ENCODE measurements around the gene CBX7. TPM values are rescaled to one million over a fixed set of nuclear protein-coding genes. Genes with fewer than 3 reads are reported as not detected.
A peak's percentile ranks its signal among the peaks of the same experiment; 100 is the strongest.

The CBX7 gene
- polyA plus RNA-seq, 1 experiment: 2.2 TPM

GRCh38 chr22:39123751-39124581, 28.5 kb downstream of the CBX7 start:
- Histone ChIP-seq H3K27ac (ENCODE audit: low read depth, low read length) (no peak overlapping the region), H3K27me3 (ENCODE audit: control insufficient read depth, insufficient read depth, low read length) (peaks cover 14% of the 10 kb centered on the region), H3K4me3 (ENCODE audit: low read depth, low read length) (no peak overlapping the region), H3K9me3 (ENCODE audit: control insufficient read depth, insufficient read depth, low read length) (no peaks in the 10 kb centered on the region)
- POLR2A ChIA-PET: no interaction called here
- no peak for TF ChIP-seq CTCF (IDR thresholded peaks at IDR 0.05; ENCODE audit: low read depth, low read length)
- DNase-seq (ENCODE audit: low read depth, low spot score): no peak
- CTCF ChIA-PET: interaction anchor here (1.0 kb wide), 1 partner anchor 254 kb away, joined by 3 read pairs; no protein-coding TSS in a partner anchor

- ChIA-PET POLR2A (no interaction called here), CTCF (interaction anchor here (0.6 to 0.7 kb wide), 2 partner anchors 179 to 429 kb away, joined by 3 to 4 read pairs; no protein-coding TSS in a partner anchor)
- H3K27me3 ChIP-seq (ENCODE audit: control insufficient read depth, insufficient read depth, low read length): peaks cover 15% of the 10 kb centered on the region
- H3K4me3 ChIP-seq (ENCODE audit: low read depth, low read length): no peak overlapping the region
- no peak for TF ChIP-seq CTCF (IDR thresholded peaks at IDR 0.05; ENCODE audit: low read depth, low read length)
- DNase-seq (ENCODE audit: low read depth, low spot score): no peak
- no peaks in the 10 kb centered on the region for H3K9me3 ChIP-seq (ENCODE audit: control insufficient read depth, insufficient read depth, low read length)
- no peak overlapping the region for H3K27ac ChIP-seq (ENCODE audit: low read depth, low read length)
Measured at GRCh38 chr22:39122772-39123470, 29.6 kb downstream of the CBX7 start.

- ChIA-PET CTCF (interaction anchor here (1.1 to 1.5 kb wide), 2 partner anchors 114 to 251 kb away, joined by 8 to 12 read pairs; no protein-coding TSS in a partner anchor), POLR2A (no interaction called here)
- H3K4me3 ChIP-seq (ENCODE audit: low read depth, low read length): no peak overlapping the region
Measured at GRCh38 chr22:39120983-39121382, 31.5 kb downstream of the CBX7 start.

GRCh38 chr22:39117585-39118191, 34.8 kb downstream of the CBX7 start:
- ChIA-PET CTCF (interaction anchor here (0.7 to 1.8 kb wide), 6 partner anchors 10 to 248 kb away, joined by 3 to 5 read pairs (median 4); no protein-coding TSS in a partner anchor), POLR2A (no interaction called here)
- Histone ChIP-seq H3K9me3 (ENCODE audit: control insufficient read depth, insufficient read depth, low read length) (no peaks in the 10 kb centered on the region), H3K27ac (ENCODE audit: low read depth, low read length) (no peak overlapping the region), H3K27me3 (ENCODE audit: control insufficient read depth, insufficient read depth, low read length) (peaks cover 47% of the 10 kb centered on the region), H3K4me3 (ENCODE audit: low read depth, low read length) (no peak overlapping the region)
- TF ChIP-seq CTCF (IDR thresholded peaks at IDR 0.05; ENCODE audit: low read depth, low read length): peak; percentile 64
- DNase-seq (ENCODE audit: low read depth, low spot score): no peak

More at GRCh38 chr22:39120983-39121382, 31.5 kb downstream of the CBX7 start:
- Histone ChIP-seq H3K27me3 (ENCODE audit: control insufficient read depth, insufficient read depth, low read length) (peaks cover 20% of the 10 kb centered on the region), H3K9me3 (ENCODE audit: control insufficient read depth, insufficient read depth, low read length) (no peaks in the 10 kb centered on the region), H3K27ac (ENCODE audit: low read depth, low read length) (no peak overlapping the region)
- TF ChIP-seq CTCF (IDR thresholded peaks at IDR 0.05; ENCODE audit: low read depth, low read length): no peak
- DNase-seq (ENCODE audit: low read depth, low spot score): no peak
